ENCODE results near the gene SERPINA1.

DNA sequence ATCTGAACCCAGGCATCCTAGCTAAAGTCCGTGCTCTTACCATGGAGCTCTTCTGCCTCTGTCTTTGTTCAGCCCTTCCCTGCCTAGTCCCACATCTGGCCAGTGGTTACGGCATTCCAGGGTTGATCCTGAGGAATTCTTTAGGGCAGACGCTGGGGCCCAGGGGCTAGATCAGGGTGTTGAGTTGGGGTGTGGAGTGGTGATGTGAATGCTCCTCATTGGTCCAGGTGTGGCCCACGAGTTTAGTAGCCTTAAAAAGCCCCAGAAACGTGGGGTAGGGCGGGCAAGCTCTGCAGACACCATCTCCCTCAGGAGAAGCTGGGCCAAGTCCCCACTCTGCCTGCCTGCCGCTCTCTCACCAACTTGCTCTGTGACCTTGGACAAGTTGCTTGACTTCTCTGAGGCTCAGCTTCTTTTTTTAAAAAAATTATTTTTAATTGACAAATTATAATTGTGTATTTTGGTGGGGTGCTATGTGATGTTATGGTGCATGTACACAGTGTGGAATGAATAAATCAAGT is 56.3 kb downstream of the SERPINA1 start:
- TF ChIP-seq EZH2 (IDR thresholded peaks at IDR 0.05; ENCODE audit: insufficient read depth, poor library complexity, severe bottlenecking) (no peak), EZH2phosphoT487 (IDR thresholded peaks at IDR 0.05; ENCODE audit: insufficient read depth, low read depth) (no peak)
